Occipital lobe (tissue), 2 donors: ENCODE measurements around the gene DDX43. TPM values are rescaled to one million over a fixed set of nuclear protein-coding genes. Genes with fewer than 3 reads are reported as not detected.
"Not testable (repeated sequence)": the region's sequence is repeated elsewhere in the genome, so short reads cannot be mapped to it uniquely, and the experiment has no call there.

Experiments
- DNase-seq: peaks from one replicate; lab custom pipeline; 2025; lab: John Stamatoyannopoulos, UW
- total RNA-seq: library from RNA; depleted of rRNA; stranded (reverse); fragments of >200 nt; gene quantifications from one replicate; pipeline ENCODE4 v1.2.3, GENCODE V29; 2014

DDX43 gene
- 0.31 TPM for total RNA-seq

- no peak for DNase-seq
These were observed at the start of gene DDX43 for GRCh38 chr6:73394577-73395354. Gene DDX43 (plus strand): TSS chr6:73394828. CDS start chr6:73394906, 78 bp downstream.

GRCh38 chr6:73348550-73349204 lies 46.0 kb upstream of the DDX43 start:
- DNase-seq = no peak

- DNase-seq = no peak
These were observed 45.3 kb upstream of the DDX43 start for GRCh38 chr6:73349311-73349710.

- no peak for DNase-seq
These were observed 40.7 kb upstream of the DDX43 start, which contains the start of gene DPPA5 for GRCh38 chr6:73353636-73354593. Gene DPPA5 (minus strand): TSS chr6:73354276. CDS start chr6:73354225, 51 bp downstream.

- no peak for DNase-seq
These were observed 32.3 kb upstream of the DDX43 start, which contains the start of gene KHDC3L for GRCh38 chr6:73362358-73362757. Gene KHDC3L (plus strand): TSS chr6:73362658. CDS start chr6:73362730, 72 bp downstream.

GRCh38 chr6:73362869-73363536 lies 31.6 kb upstream of the DDX43 start:
- no peak for DNase-seq

GRCh38 chr6:73363537-73363875 lies 31.1 kb upstream of the DDX43 start:
- no peak for DNase-seq

GRCh38 chr6:73364121-73364520 lies 30.5 kb upstream of the DDX43 start:
- no peak for DNase-seq

- DNase-seq = no peak
These were observed 30.1 kb upstream of the DDX43 start for GRCh38 chr6:73364549-73364948.

GRCh38 chr6:73367761-73368355 lies 26.8 kb upstream of the DDX43 start:
- no peak for DNase-seq

GRCh38 chr6:73368675-73369074 lies 26.0 kb upstream of the DDX43 start:
- no peak for DNase-seq

- no peak for DNase-seq
These were observed 25.5 kb upstream of the DDX43 start for GRCh38 chr6:73369157-73369556.

- DNase-seq = no peak
These were observed 25.1 kb upstream of the DDX43 start, which contains the start of gene OOEP for GRCh38 chr6:73369563-73369962. Gene OOEP (minus strand): TSS chr6:73369897. CDS start chr6:73369792, 105 bp downstream.

GRCh38 chr6:73371984-73372383 lies 22.6 kb upstream of the DDX43 start:
- DNase-seq = no peak

GRCh38 chr6:73372516-73372915 lies 22.1 kb upstream of the DDX43 start:
- DNase-seq = no peak

GRCh38 chr6:73375216-73375615 lies 19.4 kb upstream of the DDX43 start:
- no peak for DNase-seq

- DNase-seq = no peak
These were observed 17.4 kb upstream of the DDX43 start for GRCh38 chr6:73377225-73377624.

- DNase-seq = not testable (repeated sequence)
These were observed 13.1 kb upstream of the DDX43 start for GRCh38 chr6:73381531-73381930.

- no peak for DNase-seq
These were observed 12.0 kb upstream of the DDX43 start for GRCh38 chr6:73382462-73383113.

GRCh38 chr6:73388433-73388799 lies 6.2 kb upstream of the DDX43 start:
- DNase-seq = no peak
